ENCODE results near the gene BACH2. TPM values are rescaled to one million over a fixed set of nuclear protein-coding genes. Genes with fewer than 3 reads are reported as not detected.

Gene BACH2
- total RNA-seq, 1 donor from 2014 or later = 7.8 TPM

DNA sequence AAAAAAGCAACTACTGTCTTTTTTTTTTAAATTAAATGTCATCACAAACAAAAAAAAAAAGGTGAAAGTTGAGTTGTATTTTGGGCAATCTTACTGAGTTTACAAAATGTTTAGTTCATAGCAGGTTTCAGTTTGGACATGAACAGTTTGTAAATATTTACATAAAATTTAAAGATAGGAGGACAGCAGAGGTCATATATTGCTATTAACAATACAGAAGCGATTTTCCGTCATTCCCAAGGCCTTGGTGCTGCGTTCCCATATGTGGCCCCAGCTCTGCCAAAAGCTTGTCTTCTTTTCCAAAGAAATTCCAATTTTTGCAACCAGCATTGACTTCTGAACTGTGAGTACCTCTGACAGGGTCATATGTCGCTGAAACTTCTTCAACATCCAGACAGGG, 5.1 kb downstream of the BACH2 start:
- peaks cover 18% of the 10 kb centered on the region for H3K4me1 Mint-ChIP-seq (ENCODE audit: low read depth)
- no peaks in the 10 kb centered on the region for H3K27me3 Mint-ChIP-seq (ENCODE audit: low read depth)

GRCh38 chr6:90290811-90291420, 5.7 kb downstream of the BACH2 start:
- peaks cover 21% of the 10 kb centered on the region for H3K4me1 Mint-ChIP-seq (ENCODE audit: low read depth)
- H3K36me3 Mint-ChIP-seq (ENCODE audit: low read depth) = peaks cover 2% of the 10 kb centered on the region
- H3K9me3 Mint-ChIP-seq (ENCODE audit: low read depth) = peaks cover 6% of the 10 kb centered on the region
- DNase-seq (ENCODE audit: low spot score) = no peak
- no peak for TF ChIP-seq CTCF (IDR thresholded peaks at IDR 0.05)
- H3K27ac Mint-ChIP-seq (ENCODE audit: unreplicated experiment) = peak overlapping the region; percentile 13
- H3K4me3 Mint-ChIP-seq (ENCODE audit: unreplicated experiment) = no peak overlapping the region
- H3K27me3 Mint-ChIP-seq (ENCODE audit: low read depth) = no peaks in the 10 kb centered on the region

More for the DNA sequence above, 5.1 kb downstream of the BACH2 start:
- DNase-seq (ENCODE audit: low spot score) = no peak
- TF ChIP-seq CTCF (IDR thresholded peaks at IDR 0.05) = no peak
- Mint-ChIP-seq H3K4me3 (ENCODE audit: unreplicated experiment) (no peak overlapping the region), H3K36me3 (ENCODE audit: low read depth) (peaks cover 2% of the 10 kb centered on the region), H3K27ac (ENCODE audit: unreplicated experiment) (no peak overlapping the region), H3K9me3 (ENCODE audit: low read depth) (peaks cover 6% of the 10 kb centered on the region)

DNA sequence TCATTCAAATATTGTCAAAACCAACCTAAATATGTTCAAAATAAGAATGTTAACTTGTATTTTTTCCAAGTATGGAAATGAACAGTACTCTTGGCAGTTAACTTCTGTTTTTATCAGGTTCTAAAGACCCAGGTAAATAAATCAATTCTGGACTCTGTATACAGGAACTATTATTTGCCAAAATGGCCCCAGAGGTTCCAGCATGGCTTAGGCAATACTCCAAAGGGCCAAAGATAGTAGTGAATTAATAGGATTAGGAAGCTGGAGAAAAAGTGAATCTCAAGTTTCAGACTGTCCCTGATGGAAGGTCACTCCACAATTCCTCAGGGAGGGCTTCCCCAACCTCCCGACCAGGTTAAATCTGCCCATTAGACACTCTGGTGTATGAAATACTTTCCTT, 6.7 kb downstream of the BACH2 start:
- Mint-ChIP-seq H3K9me3 (ENCODE audit: low read depth) (peaks cover 6% of the 10 kb centered on the region), H3K4me1 (ENCODE audit: low read depth) (peaks cover 32% of the 10 kb centered on the region), H3K27me3 (ENCODE audit: low read depth) (no peaks in the 10 kb centered on the region), H3K36me3 (ENCODE audit: low read depth) (peaks cover 2% of the 10 kb centered on the region), H3K27ac (ENCODE audit: unreplicated experiment) (no peak overlapping the region), H3K4me3 (ENCODE audit: unreplicated experiment) (no peak overlapping the region)
- DNase-seq (ENCODE audit: low spot score) = no peak
- no peak for TF ChIP-seq CTCF (IDR thresholded peaks at IDR 0.05)

- no peaks in the 10 kb centered on the region for H3K27me3 Mint-ChIP-seq (ENCODE audit: low read depth)
- H3K36me3 Mint-ChIP-seq (ENCODE audit: low read depth) = peaks cover 2% of the 10 kb centered on the region
- H3K9me3 Mint-ChIP-seq (ENCODE audit: low read depth) = peaks cover 6% of the 10 kb centered on the region
- no peak overlapping the region for H3K4me3 Mint-ChIP-seq (ENCODE audit: unreplicated experiment)
- DNase-seq (ENCODE audit: low spot score) = no peak
- TF ChIP-seq CTCF (IDR thresholded peaks at IDR 0.05) = no peak
- peaks cover 30% of the 10 kb centered on the region for H3K4me1 Mint-ChIP-seq (ENCODE audit: low read depth)
- H3K27ac Mint-ChIP-seq (ENCODE audit: unreplicated experiment) = no peak overlapping the region
Observed at GRCh38 chr6:90288404-90288803, 8.2 kb downstream of the BACH2 start.

DNA sequence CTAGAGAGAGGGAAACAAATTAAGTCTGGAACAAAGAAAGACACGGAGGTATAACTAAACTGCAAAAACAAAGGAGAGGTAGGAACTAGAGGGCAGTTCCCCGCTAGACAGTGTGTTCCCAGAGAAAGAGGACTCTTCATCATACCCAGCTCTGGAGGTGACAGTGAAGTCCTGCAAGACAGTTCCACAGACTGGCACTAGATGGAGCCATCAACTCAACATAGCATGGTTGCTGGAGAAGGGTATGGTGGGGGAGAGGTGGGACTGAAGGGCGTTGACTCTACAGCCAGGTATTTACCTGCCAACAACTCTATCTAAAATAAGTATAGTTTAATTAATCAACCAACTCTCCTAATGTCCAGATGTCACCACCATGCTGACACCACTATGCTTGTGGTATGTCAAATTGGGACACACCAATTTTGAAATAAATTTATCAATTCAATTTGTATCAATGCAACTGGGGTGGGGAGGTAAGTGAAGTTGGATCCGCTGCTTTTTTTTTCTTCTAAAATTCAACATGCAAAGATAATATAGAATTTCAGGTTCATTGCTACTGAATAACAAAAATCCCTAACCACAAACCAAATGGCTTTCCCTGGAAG, 9.7 kb downstream of the BACH2 start:
- H3K36me3 Mint-ChIP-seq (ENCODE audit: low read depth) = peaks cover 2% of the 10 kb centered on the region
- no peak overlapping the region for H3K27ac Mint-ChIP-seq (ENCODE audit: unreplicated experiment)
- TF ChIP-seq CTCF (IDR thresholded peaks at IDR 0.05) = peak; percentile 76
- no peak for DNase-seq (ENCODE audit: low spot score)
- H3K4me1 Mint-ChIP-seq (ENCODE audit: low read depth) = peaks cover 30% of the 10 kb centered on the region
- no peaks in the 10 kb centered on the region for H3K27me3 Mint-ChIP-seq (ENCODE audit: low read depth)
- H3K4me3 Mint-ChIP-seq (ENCODE audit: unreplicated experiment) = no peak overlapping the region
- H3K9me3 Mint-ChIP-seq (ENCODE audit: low read depth) = peaks cover 6% of the 10 kb centered on the region

Data from chondrocyte (in vitro differentiated cells).